ENCODE measurements around the gene CHD1L. TPM values are rescaled to one million over a fixed set of nuclear protein-coding genes. Genes with fewer than 3 reads are reported as not detected.
"Not testable (repeated sequence)": the region's sequence is repeated elsewhere in the genome, so short reads cannot be mapped to it uniquely, and the experiment has no call there.

The CHD1L gene
- total RNA-seq, 1 donor from 2014 or later: 26.0 TPM

DNA sequence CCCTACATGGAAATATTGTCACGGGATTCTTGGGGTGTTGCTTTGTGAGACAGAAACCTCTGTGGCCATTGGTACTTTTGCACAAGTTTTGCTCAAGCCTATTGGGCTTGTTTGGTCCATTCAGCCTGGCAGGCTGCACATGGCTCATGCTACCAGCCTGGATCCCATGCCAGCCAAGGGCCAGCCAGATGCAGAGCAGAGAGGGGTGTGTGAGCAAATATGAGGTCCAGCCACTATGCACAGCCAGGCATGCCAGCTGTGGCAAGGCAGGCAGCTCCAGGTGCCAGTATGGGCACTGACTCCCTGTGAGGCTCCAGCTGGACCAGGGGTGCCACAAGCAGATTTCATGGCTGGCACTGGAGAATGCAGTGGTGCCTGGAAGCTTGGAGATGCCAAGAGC is 6.7 kb upstream of the CHD1L start:
- DNase-seq: no peak

DNA sequence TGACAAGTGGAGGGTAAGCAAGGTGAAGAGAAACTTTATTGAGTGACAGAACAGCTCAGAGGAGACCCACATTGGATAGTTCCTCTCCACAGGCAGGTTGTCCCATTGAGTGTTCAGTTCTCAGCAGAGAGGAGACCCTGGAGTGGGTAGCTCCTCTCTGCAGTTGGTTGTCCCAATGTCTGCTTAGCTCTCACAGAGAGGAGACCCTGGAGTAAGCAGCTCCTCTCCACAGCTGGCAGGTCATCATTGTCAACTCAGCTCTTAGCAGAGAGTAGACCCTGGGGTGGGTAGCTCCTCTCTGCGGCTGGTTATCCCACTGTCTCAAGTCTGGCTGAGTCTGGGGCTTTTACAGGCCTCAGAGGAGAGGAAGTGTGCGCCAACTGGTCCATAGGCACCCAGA is 6.0 kb upstream of the CHD1L start:
- DNase-seq: no peak

DNA sequence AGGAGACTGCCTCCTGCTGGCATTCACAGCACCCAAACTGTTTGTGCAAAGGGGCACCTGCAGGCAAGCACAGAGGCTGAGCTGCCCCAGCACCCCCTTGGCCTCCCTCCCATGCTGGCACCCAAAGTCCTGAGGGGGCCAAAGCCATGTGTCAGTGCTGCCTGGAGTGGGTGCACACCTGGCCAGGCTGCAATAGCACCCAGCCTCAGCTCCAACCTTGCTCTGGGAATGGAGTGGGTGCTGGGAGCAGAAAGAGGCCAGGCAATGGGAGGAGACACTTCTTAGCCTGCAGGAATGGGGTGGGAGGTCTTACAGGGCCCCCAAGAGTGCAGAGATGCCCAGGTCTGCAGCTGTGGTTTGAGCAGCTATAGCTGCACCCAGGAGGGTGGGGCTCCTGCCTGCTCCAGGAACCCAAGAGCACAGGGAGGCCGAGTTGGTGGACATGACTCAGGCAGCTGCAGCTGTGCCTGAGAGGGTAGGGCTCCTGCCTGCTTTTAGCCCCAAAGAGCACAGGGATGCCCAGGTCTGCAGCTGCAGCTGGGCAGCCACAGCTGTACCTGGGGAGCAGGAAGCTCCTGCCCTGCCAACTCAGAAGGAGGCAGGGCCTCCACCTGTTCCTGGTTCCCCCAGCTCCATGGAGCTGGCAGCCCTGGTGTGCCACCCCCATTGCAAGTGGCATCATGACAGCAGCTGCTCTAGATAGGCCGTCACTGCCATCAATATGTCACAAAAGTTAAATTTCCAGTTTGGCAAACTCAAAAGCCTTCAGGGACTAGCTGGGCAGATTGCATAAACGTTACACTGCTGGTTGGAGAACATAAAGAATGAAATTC is 5.3 kb upstream of the CHD1L start:
- DNase-seq: no peak

DNA sequence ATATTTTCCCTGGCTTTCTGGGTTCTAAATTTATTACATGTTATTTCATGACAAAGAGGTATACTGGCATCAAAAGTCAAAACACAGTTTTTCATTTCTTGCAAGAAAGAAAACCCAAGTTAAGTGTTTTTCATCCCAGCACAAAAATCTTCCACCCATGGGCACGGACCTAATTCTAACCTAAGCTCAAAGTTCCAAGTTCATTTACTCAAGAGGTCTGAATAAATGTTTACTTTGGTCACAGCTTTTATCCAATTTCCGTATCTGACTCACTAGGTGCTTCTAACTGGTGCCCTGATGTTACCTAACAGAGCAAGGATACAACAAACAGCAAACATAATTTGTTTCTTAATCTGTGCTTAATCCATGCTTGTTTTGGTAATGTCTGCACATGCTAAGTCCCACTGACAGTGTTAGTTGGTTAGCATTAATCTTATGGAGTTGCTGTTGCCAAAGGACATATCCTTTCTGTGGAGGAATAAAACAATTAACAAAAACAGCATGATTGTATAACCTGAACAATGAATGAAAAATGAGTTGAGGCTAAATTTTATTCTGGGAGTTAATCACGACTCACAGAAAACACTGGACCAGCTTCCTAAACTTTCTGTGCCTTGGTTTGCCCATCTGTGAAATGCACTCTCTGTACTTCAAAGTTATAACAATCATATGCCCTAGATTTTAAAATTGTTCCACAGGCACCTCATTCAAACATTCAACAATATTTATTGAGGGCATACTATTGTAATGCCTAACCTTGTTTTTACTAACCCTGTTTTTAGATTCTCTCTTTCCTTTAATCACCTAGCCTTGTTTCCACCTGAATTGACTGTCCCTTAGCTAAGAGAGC is 4.2 kb upstream of the CHD1L start:
- DNase-seq: no peak

DNA sequence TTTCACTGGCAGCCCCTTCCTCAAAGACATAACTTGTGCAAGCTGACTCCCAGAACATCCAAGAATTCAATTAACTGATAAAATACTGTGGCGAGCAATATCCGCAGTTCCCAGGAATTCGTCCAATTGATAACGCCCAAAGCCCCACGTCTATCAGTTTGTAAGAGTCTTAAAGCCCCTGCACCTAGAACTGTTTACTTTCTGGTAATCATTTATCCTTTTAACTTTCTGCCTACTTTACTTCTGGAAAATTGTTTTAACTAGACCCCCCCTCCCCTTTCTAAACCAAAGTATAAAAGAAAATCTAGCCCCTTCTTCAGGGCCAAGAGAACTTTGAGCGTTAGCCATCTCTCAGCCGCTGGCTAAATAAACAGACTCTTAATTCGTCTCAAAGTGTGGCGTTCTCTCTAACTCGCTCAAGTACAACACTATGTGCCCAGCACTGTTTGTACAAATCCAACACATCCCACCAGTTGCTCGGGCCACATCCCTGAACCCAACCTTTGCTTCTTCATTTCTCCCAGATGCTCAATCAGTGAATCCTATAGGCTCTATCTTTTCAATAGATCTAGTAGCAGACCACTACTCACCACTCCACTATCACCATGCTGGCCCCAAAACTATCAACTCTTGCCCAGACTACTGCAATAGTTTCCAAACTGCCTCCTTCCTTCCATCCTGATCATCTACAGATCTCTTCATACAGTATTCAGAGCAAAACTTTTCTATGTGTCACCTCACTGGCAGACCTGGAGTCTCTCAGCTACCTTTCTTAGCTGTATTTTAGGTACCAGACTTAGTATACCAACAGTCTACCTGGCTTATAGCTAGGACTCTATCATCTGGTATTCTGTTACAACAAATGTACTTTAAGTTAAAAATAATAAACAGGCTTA is 3.3 kb upstream of the CHD1L start:
- DNase-seq: no peak

DNA sequence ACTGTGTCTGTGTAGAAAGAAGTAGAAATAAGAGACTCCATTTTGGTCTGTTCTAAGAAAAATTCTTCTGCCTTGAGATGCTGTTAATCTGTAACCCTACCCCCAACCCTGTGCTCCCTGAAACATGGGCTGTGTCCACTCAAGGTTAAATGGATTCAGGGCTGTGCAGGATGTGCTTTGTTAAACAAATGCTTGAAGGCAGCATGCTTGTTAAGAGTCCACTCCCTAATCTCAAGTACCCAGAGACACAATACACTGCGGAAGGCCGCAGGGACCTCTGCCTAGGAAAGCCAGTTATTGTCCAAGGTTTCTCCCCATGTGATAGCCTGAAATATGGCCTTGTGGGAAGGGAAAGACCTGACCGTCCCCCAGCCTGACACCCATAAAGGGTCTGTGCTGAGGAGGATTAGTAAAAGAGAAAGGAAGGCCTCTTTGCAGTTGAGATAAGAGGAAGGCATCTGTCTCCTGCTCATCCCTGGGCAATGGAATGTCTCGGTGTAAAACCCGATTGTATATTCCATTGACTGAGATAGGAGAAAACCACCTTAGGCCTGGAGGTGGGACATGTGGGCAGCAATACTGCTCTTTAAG is 2.3 kb upstream of the CHD1L start:
- not testable (repeated sequence) for DNase-seq

DNA sequence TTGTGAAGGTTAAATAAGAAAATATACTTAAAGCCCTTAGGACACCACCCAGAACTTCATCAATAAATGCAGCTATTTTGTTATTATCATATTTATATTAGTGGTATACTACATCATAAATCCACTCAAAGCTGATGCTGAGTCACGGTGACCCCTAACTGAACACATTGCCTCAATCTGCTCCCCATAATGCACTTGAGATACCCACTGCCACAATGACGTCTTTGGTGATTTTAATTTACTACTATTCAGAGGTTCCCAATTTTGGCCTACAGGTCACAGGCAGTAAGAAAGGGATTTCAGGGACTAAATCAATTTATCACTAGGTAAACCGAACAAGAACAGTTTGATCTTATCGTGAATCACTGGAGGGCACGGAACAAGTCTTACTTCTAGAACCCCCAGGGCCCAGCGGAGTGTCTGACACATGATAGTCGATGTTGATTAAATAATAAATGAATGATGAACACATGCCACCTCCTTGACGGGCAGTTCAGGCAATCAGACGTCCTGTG is 493 bp upstream of the CHD1L start:
- no peak for DNase-seq

DNA sequence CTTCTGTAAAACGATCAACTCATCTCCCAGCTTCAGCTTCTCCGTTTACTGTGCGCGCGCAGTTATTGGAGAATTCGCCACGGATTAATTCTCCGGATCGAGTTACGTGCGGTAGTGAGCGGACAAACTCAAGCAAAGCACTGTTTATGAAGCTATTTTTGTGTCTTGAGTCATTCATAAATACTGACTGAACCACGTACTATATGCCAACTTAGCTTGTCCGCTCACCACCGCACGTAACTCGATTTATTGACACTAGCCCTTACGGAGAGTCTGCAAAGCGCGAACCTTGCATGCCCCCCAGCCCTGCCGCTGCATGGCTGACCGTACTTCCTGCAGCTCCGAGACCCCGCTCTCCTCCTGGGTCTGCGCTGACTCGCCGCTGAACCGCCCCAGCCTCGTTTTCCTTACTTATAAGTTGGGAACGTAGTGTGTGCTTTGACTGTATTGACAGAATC is 773 bp downstream of the CHD1L start:
- peak; percentile 53 for DNase-seq

DNA sequence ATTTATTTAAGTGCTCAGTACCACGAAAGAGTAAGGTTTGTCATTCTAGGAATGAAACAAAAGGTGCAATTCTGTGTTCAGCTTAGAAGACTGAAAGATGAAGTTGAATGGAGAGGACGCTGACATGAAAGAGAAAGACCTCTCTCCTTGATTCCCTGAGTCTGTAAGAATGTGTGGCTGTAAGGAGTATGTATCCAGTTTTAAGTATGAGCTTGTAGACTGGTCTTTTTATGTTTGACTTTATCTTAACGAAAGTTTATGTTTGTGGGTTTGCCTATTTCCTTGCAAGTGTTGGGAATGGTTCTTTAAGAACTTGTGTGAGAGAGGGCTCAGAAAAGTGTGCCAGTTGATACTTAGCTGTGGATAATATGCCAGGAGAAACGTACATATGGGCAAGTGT is 1.4 kb downstream of the CHD1L start:
- peak; percentile 16 for DNase-seq

DNA sequence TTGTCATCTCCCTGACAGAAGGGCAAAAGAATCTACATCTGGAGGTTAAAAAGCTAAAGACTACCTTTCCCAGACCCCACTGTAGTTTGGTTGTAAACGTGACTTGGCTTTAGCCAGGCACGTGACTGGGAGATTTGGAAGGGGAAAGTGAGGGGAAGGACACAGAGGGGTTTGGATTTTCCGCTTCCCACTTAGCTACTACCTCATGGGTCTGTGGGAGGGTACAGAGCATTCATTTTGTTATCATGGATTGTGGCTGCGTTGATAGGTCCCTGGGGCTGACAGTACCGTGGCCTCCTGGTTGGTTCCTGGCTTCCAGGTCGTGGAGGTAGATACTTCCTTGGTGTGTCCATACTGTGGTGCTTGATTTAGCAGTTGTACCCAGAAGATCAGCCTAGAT is 2.6 kb downstream of the CHD1L start:
- DNase-seq: no peak

DNA sequence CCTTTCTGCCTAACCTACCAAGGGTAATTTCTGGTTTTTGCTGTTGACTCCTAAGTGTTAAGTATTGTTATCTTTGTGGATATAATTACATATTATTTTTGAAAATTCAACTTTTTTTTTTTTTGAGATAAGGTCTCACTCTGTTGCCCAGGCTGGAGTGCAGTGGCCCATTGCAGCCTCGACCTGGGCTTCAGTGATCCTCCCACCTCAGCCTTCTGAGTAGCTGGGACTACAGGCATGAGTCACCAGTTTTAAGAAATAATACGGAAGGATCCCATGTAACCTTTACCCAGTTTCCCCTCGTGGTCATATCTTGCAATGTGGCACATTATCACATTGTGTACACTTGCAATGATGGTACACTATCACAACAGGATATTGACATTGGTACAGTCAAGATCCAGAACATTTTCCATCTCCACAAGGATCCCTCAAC is 3.1 kb downstream of the CHD1L start:
- DNase-seq: no peak

DNA sequence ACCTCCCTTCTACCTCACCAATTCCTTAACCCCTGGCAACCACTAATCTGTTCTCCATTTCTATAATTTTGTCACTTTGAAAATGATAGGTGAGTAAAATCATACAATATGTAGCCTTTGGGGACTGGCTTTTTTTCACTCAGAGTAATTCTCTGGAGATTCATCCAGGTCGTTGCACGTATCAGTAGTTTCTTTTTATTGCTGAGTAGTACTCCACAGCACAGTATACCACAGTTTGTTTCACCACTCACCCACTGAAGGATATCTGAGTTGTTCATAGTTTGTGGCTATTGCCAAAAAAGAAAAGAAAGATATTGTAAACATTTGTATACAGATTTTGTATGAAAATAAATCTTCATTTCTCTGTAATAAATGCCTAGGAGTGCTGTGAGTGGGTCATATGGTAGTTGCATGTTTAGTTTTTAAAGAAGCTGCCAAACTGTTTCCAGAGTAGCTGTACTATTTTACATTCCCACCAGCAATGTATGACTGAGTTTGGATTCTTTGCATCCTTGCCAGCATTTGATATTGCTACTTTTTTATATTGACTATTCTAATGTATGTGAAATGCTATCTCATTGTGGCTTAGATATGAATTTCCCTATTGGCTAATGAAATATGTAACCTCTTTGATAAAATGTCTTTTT is 3.7 kb downstream of the CHD1L start:
- no peak for DNase-seq

DNA sequence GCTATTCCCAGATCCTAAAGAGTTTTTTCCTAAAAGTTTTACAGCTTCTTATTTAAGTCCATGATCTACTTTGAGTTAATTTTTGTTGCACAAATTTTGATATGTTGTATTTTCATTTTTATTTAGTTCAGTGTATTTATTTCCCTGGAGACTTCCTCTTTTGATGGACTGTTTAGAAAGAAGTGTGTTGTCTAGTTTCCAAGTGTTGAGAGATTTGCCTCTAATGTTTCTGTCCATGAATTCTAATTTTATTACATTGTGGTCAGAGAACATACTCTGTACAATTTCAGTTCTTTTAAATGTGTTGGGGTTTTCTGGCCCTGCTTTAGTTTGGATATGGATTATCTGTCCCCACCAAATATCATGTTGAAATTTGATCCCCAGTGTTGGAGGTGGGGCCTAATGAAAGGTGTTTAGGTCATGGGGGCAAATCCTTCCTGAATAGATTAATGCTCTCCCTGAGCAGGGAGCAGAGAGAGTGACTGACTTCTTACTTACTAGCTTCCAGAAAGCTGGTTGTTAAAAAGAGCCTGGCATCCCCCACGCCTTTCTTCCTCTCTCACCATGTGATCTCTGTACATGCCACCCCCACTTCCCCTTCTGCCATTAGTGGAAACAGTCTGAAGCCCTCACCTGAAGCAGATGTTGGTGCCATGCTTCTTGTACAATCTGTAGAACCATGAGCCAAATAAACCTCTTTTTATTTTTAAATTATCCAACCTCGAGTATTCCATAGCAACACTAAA is 4.6 kb downstream of the CHD1L start:
- no peak for DNase-seq

DNA sequence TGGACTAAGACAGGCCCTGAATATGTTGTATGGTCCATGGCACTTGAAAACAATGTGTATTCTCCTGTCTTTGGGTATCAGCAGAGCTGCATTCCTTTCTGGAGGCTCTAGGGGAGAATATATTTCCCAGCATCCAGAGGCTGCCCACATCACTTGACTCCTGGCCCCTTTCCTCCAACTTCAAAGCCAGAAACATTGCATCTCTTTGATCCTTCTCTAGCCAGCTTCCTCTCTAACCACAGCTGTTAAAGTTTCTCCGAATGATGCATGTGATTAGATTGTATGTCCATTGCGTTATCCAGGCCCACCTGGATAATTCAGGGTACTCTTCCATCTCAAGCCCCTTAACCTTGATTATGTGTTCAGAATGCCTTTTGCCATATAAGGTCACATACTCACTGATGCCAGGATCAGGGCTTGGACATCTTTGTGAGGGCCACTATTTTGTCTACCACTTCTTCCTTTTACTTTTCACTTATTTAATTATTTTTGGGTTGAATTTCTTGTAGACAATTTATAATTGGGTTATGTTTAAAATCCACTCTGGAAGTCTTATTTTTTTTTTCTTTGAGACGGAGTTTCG is 5.3 kb downstream of the CHD1L start:
- no peak for DNase-seq

DNA sequence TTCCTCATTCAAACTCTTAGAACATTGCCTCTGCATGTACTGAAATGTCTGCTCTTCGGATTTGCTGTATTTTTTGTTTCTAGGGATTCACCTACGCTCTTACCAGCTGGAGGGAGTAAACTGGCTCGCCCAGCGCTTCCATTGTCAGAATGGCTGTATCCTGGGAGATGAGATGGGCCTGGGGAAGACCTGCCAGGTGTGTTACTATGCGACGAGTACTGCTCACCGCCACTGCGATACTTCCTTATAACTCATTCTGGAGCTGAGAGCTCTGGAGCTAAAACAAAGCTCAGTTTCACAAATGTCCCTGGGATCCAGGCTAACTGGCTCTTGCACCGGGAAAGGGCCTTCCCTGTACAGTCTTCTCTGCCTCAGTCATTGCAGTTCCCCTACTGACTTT is 10.1 kb downstream of the CHD1L start:
- no peak for DNase-seq

DNA sequence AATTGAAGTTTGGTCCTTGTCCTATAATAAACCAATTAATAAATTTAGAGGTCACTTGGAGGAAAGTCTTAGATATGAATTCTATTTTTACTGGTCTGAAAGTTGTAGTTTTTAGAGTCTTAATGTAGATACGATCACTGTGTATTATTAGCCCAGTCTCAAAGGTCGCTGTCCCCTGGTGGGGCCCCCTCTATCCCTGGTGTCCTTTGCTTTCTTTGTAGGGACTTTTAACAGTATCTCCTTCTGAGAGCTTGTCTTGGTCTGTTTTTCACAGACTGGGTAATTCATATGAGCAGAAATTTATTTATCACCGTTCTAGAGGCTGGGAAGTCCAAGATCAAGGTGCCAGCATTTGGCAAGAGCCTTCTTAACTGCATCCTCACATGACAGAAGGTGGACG is 18.5 kb downstream of the CHD1L start:
- no peak for DNase-seq

DNA sequence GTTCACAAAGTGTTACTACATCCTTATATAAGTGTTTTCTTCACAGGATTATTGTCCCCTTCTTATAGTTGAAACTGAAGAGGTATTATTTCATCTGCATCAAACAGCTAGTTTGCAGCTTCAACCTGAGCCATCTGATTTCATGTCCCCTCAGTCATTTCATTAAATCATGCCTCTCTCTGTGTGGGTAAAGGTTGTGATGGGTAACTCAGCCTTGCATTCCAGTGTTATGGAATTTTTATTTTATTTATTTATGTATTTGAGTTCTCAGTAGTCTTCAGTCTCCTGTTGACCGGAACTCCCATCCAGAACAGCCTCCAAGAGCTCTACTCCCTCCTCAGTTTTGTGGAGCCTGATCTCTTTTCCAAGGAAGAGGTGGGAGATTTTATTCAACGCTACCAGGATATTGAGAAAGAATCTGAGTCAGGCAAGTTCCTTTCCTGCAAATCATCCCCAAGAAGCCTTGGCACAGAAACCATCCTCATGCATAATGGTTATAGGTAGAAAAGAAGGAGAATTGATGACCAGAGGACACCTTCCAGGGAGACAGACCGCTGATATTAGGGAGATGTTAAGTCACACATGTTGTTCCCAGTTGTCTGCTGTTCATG is 21.8 kb downstream of the CHD1L start:
- no peak for DNase-seq

DNA sequence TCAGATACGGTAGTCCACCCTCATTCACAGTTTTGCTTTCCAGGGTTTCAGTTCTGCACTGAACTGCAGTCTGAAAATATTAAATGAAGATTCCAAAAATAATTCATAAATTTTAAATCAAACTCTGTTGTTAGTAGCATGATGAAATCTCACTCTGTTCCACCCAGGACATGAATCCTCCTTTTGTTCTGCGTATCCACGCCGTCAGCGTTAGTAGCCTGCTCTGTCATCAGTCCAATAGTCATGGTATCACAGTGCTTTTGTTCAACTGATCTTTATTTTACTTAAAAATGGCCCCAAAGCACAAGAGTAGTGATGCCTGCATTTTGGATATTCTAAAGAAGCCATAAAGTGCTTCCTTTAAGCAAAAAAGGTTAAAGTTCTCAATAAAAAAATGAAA is 23.9 kb downstream of the CHD1L start:
- no peak for DNase-seq

DNA sequence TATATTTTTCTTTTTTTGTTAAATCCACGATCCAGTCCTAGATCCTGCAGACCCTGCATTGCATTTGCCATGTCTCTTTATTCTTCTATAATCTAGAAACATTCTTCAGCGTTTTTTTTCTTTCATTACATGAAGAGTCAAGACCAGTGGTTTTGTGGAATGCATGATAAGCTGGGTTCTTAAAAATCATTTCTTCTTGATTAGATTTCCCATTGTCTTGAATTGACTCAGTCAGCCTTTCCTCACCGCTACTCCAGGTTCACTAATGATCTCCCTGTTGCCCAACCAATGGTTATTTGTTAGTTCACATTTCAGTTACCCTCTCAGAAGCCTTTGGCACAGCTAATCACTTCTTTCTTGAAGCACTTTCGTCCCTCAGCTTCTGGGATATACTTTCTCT is 25.2 kb downstream of the CHD1L start:
- DNase-seq: no peak

DNA sequence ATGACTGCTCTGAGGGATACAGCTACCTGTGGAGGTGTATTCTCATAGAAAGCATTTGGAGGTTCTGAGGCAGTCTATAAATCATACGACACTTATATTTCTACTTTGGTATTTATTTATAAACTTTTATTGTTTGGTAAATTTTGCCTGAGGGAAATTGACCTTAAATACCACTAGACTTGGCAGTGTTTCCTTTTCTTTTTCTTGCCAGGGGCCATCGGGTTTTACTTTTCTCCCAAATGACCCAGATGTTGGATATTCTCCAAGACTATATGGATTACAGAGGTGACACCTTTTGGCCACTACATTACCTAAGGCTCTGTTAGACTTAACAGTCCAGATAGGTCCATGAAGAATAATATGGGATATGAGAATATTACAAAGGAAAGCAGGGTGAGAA is 28.2 kb downstream of the CHD1L start:
- no peak for DNase-seq

Measured in dermis blood vessel endothelial cell (primary cell).